Nucleus accumbens (tissue), 56 donors: ENCODE measurements around the gene LRBA.
A peak's percentile ranks its signal among the peaks of the same experiment; 100 is the strongest.

Source experiments
- DNase-seq, 56 donors: peaks; one replicate each; lab custom pipeline; 2025; lab: John Stamatoyannopoulos, UW

The LRBA gene

GRCh38 chr4:150316332-150317205, 698.5 kb downstream of the LRBA start:
- DNase-seq, result no peak

- DNase-seq, result no peak
Measured at GRCh38 chr4:150315691-150316090, 699.4 kb downstream of the LRBA start.

GRCh38 chr4:150315175-150315574, 699.9 kb downstream of the LRBA start:
- peak in 2 of 56 donors; percentile 2 to 7 for DNase-seq

- DNase-seq, result no peak
Measured at GRCh38 chr4:150314031-150314430, 701.1 kb downstream of the LRBA start.

- no peak for DNase-seq
Measured at GRCh38 chr4:150310159-150310895, 704.8 kb downstream of the LRBA start.

GRCh38 chr4:150308824-150309472, 706.1 kb downstream of the LRBA start:
- DNase-seq, result no peak

GRCh38 chr4:150306719-150307118, 708.4 kb downstream of the LRBA start:
- no peak for DNase-seq

GRCh38 chr4:150305995-150306394, 709.1 kb downstream of the LRBA start:
- no peak for DNase-seq

GRCh38 chr4:150302553-150302952, 712.5 kb downstream of the LRBA start:
- DNase-seq, result no peak

- no peak for DNase-seq
Measured at GRCh38 chr4:150299816-150300215, 715.3 kb downstream of the LRBA start.

GRCh38 chr4:150297861-150298474, 717.1 kb downstream of the LRBA start:
- DNase-seq, result peak in 7 of 56 donors; percentile 1 to 59 (median 10)

- no peak for DNase-seq
Measured at GRCh38 chr4:150289881-150290280, 725.2 kb downstream of the LRBA start.

GRCh38 chr4:150289198-150289597, 725.9 kb downstream of the LRBA start:
- no peak for DNase-seq

GRCh38 chr4:150286656-150287055, 728.4 kb downstream of the LRBA start:
- no peak for DNase-seq

GRCh38 chr4:150283689-150284088, 731.4 kb downstream of the LRBA start:
- no peak for DNase-seq

- no peak for DNase-seq
Measured at GRCh38 chr4:150280975-150281374, 734.1 kb downstream of the LRBA start.

GRCh38 chr4:150280081-150280895, 734.8 kb downstream of the LRBA start:
- DNase-seq, result peak in 23 of 56 donors; percentile 8 to 65 (median 27)

GRCh38 chr4:150278206-150278605, 736.9 kb downstream of the LRBA start:
- peak in 4 of 56 donors; percentile 9 to 29 (median 23) for DNase-seq

GRCh38 chr4:150268444-150268843, 746.6 kb downstream of the LRBA start:
- DNase-seq, result no peak

- no peak for DNase-seq
Measured at GRCh38 chr4:150265806-150266205, 749.3 kb downstream of the LRBA start.
